ENCODE results near the gene SGCA.

SGCA gene

DNA sequence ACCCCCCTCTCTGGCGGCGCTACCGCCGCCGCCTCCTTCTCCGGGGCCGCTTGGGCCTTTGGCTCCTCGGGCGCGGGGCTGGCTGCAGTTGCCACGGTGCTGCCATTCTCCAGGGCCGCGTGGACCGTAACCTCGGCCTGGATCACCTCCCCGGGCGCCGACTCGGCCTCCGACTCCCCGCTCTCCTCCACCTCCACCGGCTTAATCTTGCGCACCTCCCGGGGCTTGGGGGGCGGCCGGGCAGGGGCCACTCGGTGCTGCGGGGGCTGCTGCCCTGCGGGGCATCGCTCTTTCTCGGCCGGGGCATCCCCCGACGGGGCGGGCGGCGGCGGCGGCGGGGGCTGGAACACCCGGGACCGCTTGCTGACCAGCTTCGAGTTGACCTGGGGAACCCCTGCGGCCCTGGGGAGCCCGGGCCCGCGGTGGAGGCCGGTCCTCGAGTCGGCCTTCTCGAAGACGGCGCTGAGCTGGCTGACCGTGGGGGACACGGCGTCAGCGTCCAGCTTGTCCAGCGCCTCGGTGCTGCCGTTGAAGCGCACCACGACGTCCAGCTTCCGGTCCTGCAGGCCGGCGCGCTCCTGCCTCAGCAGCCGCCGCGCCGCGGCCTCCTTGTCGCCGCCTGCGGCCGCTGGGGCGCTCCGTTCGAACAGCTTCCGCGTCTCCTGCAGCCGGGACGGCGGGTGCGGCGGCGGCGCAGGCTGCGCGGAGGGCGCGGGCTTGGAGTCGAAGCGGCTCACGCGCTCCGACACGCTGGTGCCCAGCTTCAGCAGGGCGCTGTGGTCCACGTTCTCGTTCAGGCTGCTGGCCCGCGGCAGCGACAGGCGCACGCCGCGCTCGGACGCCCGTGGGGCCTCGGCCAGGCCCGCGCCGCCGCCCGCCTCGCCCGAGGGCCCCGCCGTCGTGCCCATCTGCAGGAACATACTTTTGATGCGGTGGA lies 16.1 kb upstream of the SGCA start:
- peak; percentile 51 for DNase-seq

- DNase-seq, result no peak
These were observed 15.3 kb upstream of the SGCA start, which contains the start of gene PPP1R9B for GRCh38 chr17:50150354-50151040. Gene PPP1R9B (minus strand): TSS chr17:50150677. CDS start chr17:50150513, 164 bp downstream.

DNA sequence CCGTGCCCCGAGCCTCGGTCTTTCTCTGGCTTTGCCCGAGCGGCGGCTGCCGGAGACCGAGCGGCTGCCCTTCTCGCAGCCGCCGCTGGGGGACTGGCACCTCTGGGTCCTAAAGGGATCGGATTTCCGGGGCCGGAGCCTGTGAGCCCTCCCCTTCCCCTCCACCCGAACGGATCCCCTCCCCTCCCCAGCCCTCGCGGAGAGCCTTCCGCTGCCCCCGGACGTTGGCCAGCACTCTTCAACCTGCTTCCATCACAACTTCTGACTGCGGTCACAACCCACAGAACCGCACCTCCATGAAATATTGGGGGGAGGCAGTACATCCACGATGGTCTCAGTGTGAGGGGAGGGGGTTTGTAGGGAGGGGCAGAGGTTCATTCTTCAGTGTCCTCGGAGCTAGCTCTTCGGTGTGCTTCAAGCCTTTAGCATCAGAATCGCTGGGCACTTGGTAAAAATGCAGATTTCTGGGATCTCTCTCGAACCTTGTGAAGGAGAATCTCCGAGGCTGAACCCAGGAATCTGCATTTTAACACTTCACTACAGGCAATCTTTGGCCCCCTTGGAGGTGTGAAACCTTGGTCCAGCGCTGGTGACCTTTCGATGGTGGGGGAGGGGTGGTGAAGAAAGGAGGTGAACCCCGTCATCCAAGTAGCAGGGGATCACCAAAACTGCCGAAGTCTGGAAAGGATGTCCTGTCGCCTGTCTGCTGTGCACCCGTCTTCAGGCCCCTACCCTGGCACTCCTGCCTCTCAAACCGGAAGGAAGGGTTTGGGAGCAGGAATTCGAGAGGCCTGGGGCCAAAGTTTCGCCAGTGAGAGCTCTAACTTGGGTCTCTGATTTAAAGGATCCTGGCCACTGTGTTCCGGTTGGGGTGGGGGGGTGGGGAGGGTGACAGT lies 14.5 kb upstream of the SGCA start:
- DNase-seq, result peak; percentile 86

- peak; percentile 17 for DNase-seq
These were observed 13.8 kb upstream of the SGCA start for GRCh38 chr17:50151937-50152547.

DNA sequence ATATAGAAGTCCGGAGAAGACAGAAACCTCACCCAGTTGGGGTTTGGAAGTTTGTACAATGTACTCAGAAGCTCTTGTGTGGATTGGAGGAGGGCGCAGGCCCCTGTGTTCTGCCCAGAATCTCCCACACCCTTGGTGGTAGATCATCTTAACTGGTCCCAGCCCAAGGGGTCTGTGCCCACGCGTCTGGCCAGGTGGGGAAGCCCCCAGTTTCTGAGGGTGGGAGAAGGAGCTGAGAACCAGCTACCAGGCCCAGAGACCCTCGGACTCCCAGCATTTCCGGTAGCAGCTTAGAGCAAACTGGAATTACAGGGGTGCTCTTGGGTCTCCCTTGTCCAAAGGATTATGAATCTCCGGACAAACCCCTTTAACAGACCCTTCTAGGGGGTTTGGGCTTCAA lies 13.1 kb upstream of the SGCA start:
- DNase-seq, result no peak

GRCh38 chr17:50153650-50154575 lies 11.9 kb upstream of the SGCA start:
- no peak for DNase-seq

GRCh38 chr17:50154604-50155003 lies 11.2 kb upstream of the SGCA start:
- no peak for DNase-seq

DNA sequence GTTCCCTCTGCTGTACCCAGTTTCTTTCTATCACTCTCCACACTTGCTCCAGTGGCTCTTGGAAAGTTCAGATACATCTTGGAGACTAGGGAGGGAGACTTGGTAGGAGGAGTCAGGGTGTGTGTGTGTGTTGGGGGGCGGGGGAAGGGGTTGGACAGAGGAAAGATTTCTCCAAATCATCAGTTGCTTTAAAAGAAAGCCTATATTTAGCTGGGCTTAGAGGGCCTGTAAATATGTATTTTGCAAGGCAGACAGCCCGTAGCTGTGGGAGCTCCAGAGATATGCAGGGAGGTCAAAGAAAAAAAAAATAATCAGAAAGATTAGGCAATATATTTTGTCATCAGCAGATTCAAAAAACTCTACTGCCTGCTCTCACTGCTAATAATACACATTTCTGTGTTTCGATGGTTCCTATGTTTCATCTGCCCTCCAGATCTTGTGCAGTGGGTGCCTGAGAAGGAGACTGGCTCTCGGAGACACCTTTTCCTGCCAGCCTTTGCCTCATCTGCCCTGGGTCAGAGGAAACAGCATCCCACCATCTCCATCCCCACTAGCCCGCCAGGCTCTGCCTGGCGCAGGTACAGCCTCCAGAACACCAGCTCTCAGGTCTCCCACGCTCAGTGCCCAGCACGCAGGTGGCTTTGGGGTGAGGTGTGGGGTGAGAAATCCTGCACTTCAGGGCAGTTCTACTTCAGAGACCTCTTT lies 10.5 kb upstream of the SGCA start:
- DNase-seq, result no peak

DNA sequence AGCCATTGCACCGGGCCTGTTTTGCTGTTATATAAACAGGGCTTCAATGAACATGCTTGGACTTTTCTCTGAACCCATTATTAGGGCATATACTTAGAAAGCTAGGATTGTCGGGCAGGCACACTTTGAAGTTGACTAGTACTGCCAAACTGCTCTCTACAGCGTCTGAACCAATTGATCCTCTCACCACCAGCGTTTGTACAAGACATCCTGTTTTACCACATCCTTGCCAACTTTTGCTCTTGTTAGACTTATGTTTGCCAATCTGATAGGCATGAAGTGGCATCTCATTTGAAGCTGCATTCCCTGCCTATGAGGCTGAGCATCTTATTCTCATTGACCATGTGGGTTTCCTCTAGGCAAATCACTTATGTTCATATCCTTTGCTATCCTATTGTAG lies 7.9 kb upstream of the SGCA start:
- no peak for DNase-seq

DNA sequence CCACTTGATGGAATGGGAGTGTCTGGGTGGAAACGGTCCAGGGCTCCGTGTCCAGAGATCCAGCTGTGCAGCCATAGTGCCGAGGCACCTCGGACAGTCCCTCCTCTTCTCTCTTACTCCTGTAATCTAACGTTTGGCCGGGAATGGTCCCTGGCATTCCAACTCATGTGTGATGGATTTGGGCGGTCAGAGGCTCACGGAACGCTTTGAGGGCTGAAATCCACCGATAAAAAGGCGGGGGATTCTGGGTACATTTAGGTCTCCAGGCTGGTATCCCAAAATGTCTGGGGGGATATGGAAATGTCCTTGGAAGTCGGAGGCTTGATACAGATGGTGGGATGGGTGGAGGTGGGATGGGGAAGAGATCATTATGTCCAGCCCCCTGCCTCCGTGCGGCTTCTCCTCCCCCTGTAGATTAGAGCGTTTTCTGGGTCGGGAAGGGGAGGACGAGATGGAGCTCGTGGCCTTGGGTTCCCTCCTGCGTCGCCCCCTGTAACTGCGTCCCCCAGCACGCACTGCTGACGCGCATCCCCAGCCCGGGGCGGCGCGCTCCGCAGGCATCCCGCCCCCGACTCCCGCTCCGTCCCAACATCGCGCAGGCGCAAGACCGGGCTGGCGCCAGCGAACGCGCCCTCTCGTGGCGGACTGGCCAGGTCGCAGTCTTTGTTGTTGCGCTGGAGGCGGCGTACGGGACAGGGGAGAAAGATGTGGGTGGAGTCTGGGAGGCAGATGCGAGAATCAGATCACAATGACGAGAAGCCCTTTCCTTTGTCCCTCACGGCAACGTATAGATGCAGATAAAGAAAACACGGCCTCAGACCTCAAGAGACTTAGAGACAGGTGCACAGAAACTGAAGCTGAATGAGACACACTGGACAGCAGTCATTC lies 4.5 kb upstream of the SGCA start:
- DNase-seq, result peak; percentile 90

DNA sequence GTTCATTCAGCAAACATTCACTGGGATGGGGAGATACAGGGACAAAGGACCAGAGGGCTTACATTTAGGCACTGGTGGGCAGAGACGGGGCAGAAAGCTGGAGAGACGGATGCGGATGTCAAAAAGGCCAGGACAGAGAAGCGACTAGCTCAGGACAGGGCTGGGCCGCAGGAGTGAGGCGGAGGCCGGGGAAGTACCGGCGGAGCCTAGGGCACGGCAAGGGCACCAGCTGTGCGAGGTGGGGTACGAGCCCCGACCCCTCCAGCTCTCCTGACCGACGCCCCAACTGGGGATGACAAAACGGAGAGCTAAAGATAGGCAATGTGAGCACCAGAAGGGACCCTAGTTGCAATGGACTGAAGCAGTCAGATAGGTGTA lies 3.9 kb upstream of the SGCA start:
- no peak for DNase-seq

- no peak for DNase-seq
These were observed 3.1 kb upstream of the SGCA start for GRCh38 chr17:50162466-50163254.

DNA sequence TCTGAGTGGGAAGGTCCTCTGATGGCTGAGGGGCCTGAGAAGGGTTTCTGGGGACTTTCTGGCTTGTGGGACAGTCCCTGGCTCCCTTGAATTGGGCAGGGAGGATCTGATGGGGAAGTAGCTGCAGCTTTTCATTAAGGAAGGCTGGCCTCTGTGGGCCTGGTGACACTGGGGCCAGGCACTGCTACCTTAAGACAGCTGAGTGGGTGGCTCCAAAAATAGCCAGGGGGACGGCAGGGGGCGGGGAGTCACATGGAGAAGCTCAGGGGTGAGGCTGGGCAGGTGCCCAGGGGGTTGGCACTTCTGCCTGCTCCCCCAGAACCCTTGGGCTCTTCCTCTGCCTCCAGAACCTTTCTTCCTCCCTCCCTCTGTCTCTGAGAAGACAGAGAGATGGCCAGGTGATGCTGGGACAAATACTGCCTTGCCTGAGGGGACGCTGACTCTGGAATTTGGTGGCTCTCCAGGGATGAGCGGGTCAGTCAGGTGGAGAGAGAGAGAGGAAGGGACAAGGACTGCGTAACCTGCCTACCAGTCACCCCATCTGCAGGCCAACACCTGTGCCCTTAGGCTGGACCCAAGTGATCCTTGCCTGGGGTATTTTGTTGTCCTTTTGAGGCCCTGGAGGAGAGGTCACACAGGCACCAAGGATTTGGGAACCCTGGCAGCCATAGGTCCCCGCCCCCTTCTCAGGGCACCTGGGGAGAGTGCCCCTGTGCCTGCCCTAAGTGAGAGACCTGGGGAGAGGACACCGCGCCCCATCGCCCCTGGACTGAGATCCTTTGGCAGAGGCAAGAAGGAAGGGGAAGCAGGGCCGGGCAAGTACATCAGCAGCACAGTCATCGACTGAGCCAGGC lies 1.7 kb upstream of the SGCA start:
- no peak for DNase-seq

GRCh38 chr17:50164697-50164988 lies 1.2 kb upstream of the SGCA start:
- no peak for DNase-seq

GRCh38 chr17:50165066-50165465 lies 739 bp upstream of the SGCA start:
- no peak for DNase-seq

DNA sequence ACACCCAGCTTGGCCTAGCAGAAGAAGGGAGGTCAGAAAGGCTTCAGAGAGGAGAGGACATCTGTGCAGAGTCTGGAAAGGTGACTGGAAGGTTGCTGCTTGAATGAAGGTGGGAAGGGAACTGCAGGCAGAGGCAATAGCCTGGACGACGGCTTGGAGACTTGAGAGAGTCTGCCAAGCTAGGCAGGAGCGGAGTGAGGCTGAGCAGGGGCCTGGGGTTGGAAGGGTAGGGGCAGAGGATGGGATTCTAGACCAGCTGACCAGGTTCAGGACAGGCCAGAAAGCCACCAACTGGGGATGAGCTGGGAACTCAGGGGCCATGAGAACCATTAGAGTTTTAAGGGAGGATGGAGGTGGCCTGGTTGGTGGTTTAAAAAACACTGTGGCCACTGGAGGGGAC lies 339 bp upstream of the SGCA start:
- no peak for DNase-seq

GRCh38 chr17:50166518-50167181 lies 845 bp downstream of the SGCA start:
- DNase-seq, result no peak

- no peak for DNase-seq
These were observed 1.6 kb downstream of the SGCA start for GRCh38 chr17:50167371-50167770.

All from stimulated activated naive CD4-positive, alpha-beta T cell treated with Interleukin-2 at 50 U/mL for 16 hours (primary cell).